ENCODE data around the gene MYBPC2. TPM values are rescaled to one million over a fixed set of nuclear protein-coding genes. Genes with fewer than 3 reads are reported as not detected.

Gene MYBPC2
- total RNA-seq, 1 donor from 2014 or later: not detected

GRCh38 chr19:50464348-50464747 lies 31.7 kb downstream of the MYBPC2 start:
- H3K36me3 ChIP-seq: no peaks in the 10 kb centered on the region
- intact Hi-C loops (cut with micrococcal nuclease): loop anchor here (5.0 kb wide), 1 partner anchor 97 kb away; the partner anchor contains the start of gene NAPSA
- no peaks in the 10 kb centered on the region for H3K9me3 ChIP-seq (replicated peaks)
- peaks cover 68% of the 10 kb centered on the region for H3K27me3 ChIP-seq (ENCODE audit: low read depth)
- H3K27ac ChIP-seq (replicated peaks): no peak overlapping the region
- TF ChIP-seq CTCF (IDR thresholded peaks at IDR 0.05; ENCODE audit: borderline replicate concordance): no peak
- no peaks in the 10 kb centered on the region for H3K4me1 ChIP-seq
- no peak overlapping the region for H3K4me3 ChIP-seq
- DNase-seq: no peak

DNA sequence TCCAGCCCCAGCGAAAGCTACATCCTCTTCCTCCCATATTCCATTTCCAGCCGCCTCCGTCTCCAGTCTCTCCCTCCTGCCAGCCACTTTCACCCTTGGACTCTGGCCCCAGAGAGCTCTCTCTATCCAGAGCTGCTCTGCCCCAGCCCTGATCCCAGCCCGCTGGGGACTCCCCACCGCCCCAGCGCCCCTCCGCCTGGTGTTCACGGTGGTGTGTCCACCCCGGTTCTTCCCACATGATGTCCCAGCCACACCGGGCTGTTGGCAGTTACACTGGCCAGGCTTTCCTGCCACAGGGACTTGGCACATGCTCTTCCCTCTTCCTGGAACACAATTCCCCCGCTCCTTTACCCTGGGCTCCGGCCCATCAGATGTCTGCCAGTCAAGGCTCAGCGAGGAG lies 32.3 kb downstream of the MYBPC2 start:
- Histone ChIP-seq H3K4me3 (no peak overlapping the region), H3K9me3 (replicated peaks) (no peaks in the 10 kb centered on the region), H3K36me3 (no peaks in the 10 kb centered on the region), H3K27me3 (ENCODE audit: low read depth) (peaks cover 62% of the 10 kb centered on the region), H3K4me1 (no peaks in the 10 kb centered on the region), H3K27ac (replicated peaks) (no peak overlapping the region)
- DNase-seq: no peak
- intact Hi-C loops (cut with micrococcal nuclease): loop anchor here (5.0 kb wide), 1 partner anchor 98 kb away; the partner anchor contains the start of gene NAPSA
- no peak for TF ChIP-seq CTCF (IDR thresholded peaks at IDR 0.05; ENCODE audit: borderline replicate concordance)

- intact Hi-C loops (cut with micrococcal nuclease): no loop called here
- Histone ChIP-seq H3K9me3 (replicated peaks) (no peaks in the 10 kb centered on the region), H3K4me3 (no peak overlapping the region), H3K36me3 (no peaks in the 10 kb centered on the region), H3K4me1 (no peaks in the 10 kb centered on the region), H3K27ac (replicated peaks) (no peak overlapping the region), H3K27me3 (ENCODE audit: low read depth) (peaks cover 51% of the 10 kb centered on the region)
- DNase-seq: no peak
- peak; percentile 23 for TF ChIP-seq CTCF (IDR thresholded peaks at IDR 0.05; ENCODE audit: borderline replicate concordance)
Observed at GRCh38 chr19:50465986-50466705, 33.5 kb downstream of the MYBPC2 start.

GRCh38 chr19:50466706-50467039 lies 34.0 kb downstream of the MYBPC2 start:
- H3K4me1 ChIP-seq: no peaks in the 10 kb centered on the region
- H3K36me3 ChIP-seq: no peaks in the 10 kb centered on the region
- DNase-seq: no peak
- peaks cover 46% of the 10 kb centered on the region for H3K27me3 ChIP-seq (ENCODE audit: low read depth)
- intact Hi-C loops (cut with micrococcal nuclease): no loop called here
- H3K4me3 ChIP-seq: no peak overlapping the region
- no peaks in the 10 kb centered on the region for H3K9me3 ChIP-seq (replicated peaks)
- H3K27ac ChIP-seq (replicated peaks): no peak overlapping the region
- no peak for TF ChIP-seq CTCF (IDR thresholded peaks at IDR 0.05; ENCODE audit: borderline replicate concordance)

GRCh38 chr19:50467566-50467965 lies 34.9 kb downstream of the MYBPC2 start:
- no peaks in the 10 kb centered on the region for H3K4me1 ChIP-seq
- H3K4me3 ChIP-seq: no peak overlapping the region
- no peak for DNase-seq
- H3K27me3 ChIP-seq (ENCODE audit: low read depth): peaks cover 37% of the 10 kb centered on the region
- H3K27ac ChIP-seq (replicated peaks): no peak overlapping the region
- H3K36me3 ChIP-seq: no peaks in the 10 kb centered on the region
- no peak for TF ChIP-seq CTCF (IDR thresholded peaks at IDR 0.05; ENCODE audit: borderline replicate concordance)
- intact Hi-C loops (cut with micrococcal nuclease): no loop called here
- H3K9me3 ChIP-seq (replicated peaks): no peaks in the 10 kb centered on the region
